Activated T-cell treated with anti-CD3 and anti-CD28 coated beads for 48 hours (primary cell): ENCODE data around the gene PPP2R5B.

ENCODE experiments used
- DNase-seq: peaks from one replicate; pipeline ENCODE4 v3.0.0-alpha.2; 2020; ENCODE audit warnings: low read depth

The PPP2R5B gene

GRCh38 chr11:64930340-64930739 lies 5.9 kb downstream of the PPP2R5B start:
- no peak for DNase-seq

- no peak for DNase-seq
Measured at GRCh38 chr11:64931290-64931689, 6.8 kb downstream of the PPP2R5B start.

- no peak for DNase-seq
Measured at GRCh38 chr11:64932324-64932723, 7.8 kb downstream of the PPP2R5B start.

GRCh38 chr11:64933213-64933934 lies 8.9 kb downstream of the PPP2R5B start:
- no peak for DNase-seq

GRCh38 chr11:64933935-64934681 lies 9.6 kb downstream of the PPP2R5B start:
- no peak for DNase-seq

GRCh38 chr11:64934682-64935358 lies 10.3 kb downstream of the PPP2R5B start:
- DNase-seq: no peak

GRCh38 chr11:64935359-64936081 lies 11.0 kb downstream of the PPP2R5B start, which contains the start of gene GPHA2:
GPHA2 (minus strand) TSS chr11:64935893; CDS start chr11:64935460, 433 bp downstream.
- no peak for DNase-seq

GRCh38 chr11:64936539-64936938 lies 12.1 kb downstream of the PPP2R5B start:
- DNase-seq: no peak

- no peak for DNase-seq
Measured at GRCh38 chr11:64947208-64947814, 22.8 kb downstream of the PPP2R5B start.

GRCh38 chr11:64951529-64951928 lies 27.0 kb downstream of the PPP2R5B start:
- no peak for DNase-seq

- DNase-seq: no peak
Measured at GRCh38 chr11:64954201-64954600, 29.7 kb downstream of the PPP2R5B start.

- no peak for DNase-seq
Measured at GRCh38 chr11:64959498-64959897, 35.0 kb downstream of the PPP2R5B start.

GRCh38 chr11:64960719-64961118 lies 36.2 kb downstream of the PPP2R5B start:
- DNase-seq: no peak

GRCh38 chr11:64963072-64963631 lies 38.7 kb downstream of the PPP2R5B start:
- no peak for DNase-seq

- no peak for DNase-seq
Measured at GRCh38 chr11:64967375-64967774, 42.9 kb downstream of the PPP2R5B start.

GRCh38 chr11:64969209-64969608 lies 44.7 kb downstream of the PPP2R5B start:
- no peak for DNase-seq

GRCh38 chr11:64970731-64971151 lies 46.3 kb downstream of the PPP2R5B start:
- DNase-seq: peak; percentile 26

- peak; percentile 89 for DNase-seq
Measured at GRCh38 chr11:64971421-64972233, 47.1 kb downstream of the PPP2R5B start, which contains the start of gene MAJIN. MAJIN (minus strand) TSS chr11:64972108; CDS start chr11:64959405, 12,703 bp downstream.

GRCh38 chr11:64974124-64974523 lies 49.6 kb downstream of the PPP2R5B start:
- no peak for DNase-seq

- DNase-seq: no peak
Measured at GRCh38 chr11:64976651-64977050, 52.2 kb downstream of the PPP2R5B start.
